NT2/D1 (cell line): Measurements from ENCODE around the gene ME2.
"Not testable (repeated sequence)": the region's sequence is repeated elsewhere in the genome, so short reads cannot be mapped to it uniquely, and the experiment has no call there.

ENCODE experiments used
- DNase-seq: peaks from one replicate; pipeline ENCODE4 v3.0.0-alpha.2; 2011; ENCODE audit warnings: low read depth, low spot score
- H3K27me3 ChIP-seq: 2 replicates; pipeline ENCODE4 v1.6.0; 2011; ENCODE audit warnings: mild to moderate bottlenecking; ENCODE audit not compliant: insufficient read length, insufficient read depth
- H3K36me3 ChIP-seq: 2 replicates; pipeline ENCODE4 v1.6.1; 2011; ENCODE audit warnings: mild to moderate bottlenecking, low read length, mixed read lengths; ENCODE audit not compliant: insufficient read depth, insufficient read length
- H3K4me1 ChIP-seq: 2 replicates; pipeline ENCODE4 v1.5.1; 2011; ENCODE audit not compliant: insufficient read depth, insufficient read length
- H3K4me3 ChIP-seq: 2 replicates; pipeline ENCODE4 v1.5.1; 2011; ENCODE audit warnings: low read depth; ENCODE audit not compliant: insufficient read length
- H3K9ac ChIP-seq: 2 replicates; pipeline ENCODE4 v1.6.0; 2011; ENCODE audit warnings: low read depth; ENCODE audit not compliant: insufficient read length
- H3K9me3 ChIP-seq: 2 replicates; pipeline ENCODE4 v1.5.1; 2011; ENCODE audit warnings: mild to moderate bottlenecking, low read length; ENCODE audit not compliant: insufficient read depth
- SUZ12 ChIP-seq: IDR thresholded peaks from 2 replicates; pipeline ENCODE4 v1.6.1; 2011; ENCODE audit not compliant: insufficient read length, insufficient read depth; ENCODE audit errors: extremely low read depth
- YY1 ChIP-seq: IDR thresholded peaks from 2 replicates; pipeline ENCODE4 v1.6.1; 2011; ENCODE audit not compliant: insufficient read length, insufficient read depth
- ZNF274 ChIP-seq: IDR thresholded peaks from 2 replicates; pipeline ENCODE4 v1.6.1; 2011; ENCODE audit warnings: mild to moderate bottlenecking, low read depth, low read length

Gene ME2

GRCh38 chr18:50850307-50851065, 28.4 kb upstream of the ME2 start:
- Histone ChIP-seq H3K4me1 (peaks cover 8% of the 10 kb centered on the region), H3K4me3 (no peak overlapping the region), H3K9me3 (no peaks in the 10 kb centered on the region), H3K9ac (no peak overlapping the region), H3K36me3 (no peaks in the 10 kb centered on the region), H3K27me3 (no peaks in the 10 kb centered on the region)
- no peak for DNase-seq
- no peak for TF ChIP-seq ZNF274
- TF ChIP-seq SUZ12, result no peak
- TF ChIP-seq YY1, result no peak

DNA sequence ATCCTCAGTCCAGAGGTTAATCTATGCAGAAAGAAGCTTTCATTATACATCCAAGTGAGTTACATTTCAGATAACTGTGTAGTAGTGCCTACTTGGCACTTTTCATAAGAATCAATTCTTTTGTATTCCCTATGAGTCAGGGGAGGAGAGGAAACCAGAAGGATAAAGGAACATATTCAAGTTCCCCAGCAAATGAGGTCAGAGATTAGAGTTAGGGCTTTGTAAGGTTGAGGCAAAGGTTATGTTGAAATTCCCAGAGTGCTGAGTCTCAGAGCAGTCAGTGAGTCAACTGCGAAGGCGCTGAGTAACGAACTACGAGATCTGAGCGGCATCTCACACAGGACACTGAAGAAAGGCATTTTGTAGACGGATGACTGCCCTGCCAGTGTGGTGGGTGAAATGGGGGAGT, 25.1 kb upstream of the ME2 start:
- DNase-seq, result no peak
- no peaks in the 10 kb centered on the region for H3K27me3 ChIP-seq

DNA sequence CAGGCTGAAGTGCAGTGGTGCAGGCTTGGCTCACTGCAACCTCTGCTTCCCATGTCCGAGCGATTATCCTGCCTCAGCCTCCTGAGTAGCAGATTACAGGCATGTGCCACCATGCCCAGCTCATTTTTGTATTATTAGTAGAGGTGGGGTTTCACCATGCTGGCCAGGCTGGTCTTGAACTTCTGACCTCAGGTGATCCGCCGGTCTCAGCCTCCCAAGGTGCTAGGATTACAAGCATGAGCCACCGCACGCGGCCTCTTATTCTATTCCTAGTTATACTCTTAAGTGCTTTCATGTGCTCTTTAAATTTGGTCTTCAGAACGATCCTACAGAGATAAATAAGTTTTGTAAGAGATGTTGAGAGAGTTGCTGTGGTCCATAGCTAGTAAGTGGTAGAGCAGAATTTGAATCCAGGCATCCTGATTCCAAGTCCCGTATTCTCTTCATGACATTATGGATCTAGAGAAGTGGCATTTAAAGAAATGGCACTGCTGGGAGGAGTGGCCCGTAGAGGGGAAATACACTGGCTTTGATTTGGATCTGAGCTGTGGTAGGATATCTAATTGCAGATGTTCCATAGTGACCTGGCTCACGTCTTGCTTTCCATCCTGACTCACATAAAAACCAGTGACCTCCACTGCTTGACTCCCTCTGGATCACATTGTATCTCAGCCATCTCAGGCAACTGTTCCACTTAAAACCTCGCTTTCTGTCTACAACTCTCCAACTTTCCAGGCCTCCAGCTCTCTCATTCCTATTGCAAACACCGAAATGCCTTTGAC, 22.8 kb upstream of the ME2 start:
- no peak for DNase-seq
- Histone ChIP-seq H3K4me1 (peaks cover 8% of the 10 kb centered on the region), H3K9me3 (no peaks in the 10 kb centered on the region), H3K36me3 (no peaks in the 10 kb centered on the region), H3K9ac (no peak overlapping the region), H3K4me3 (no peak overlapping the region), H3K27me3 (no peaks in the 10 kb centered on the region)
- TF ChIP-seq ZNF274, result no peak
- no peak for TF ChIP-seq YY1
- no peak for TF ChIP-seq SUZ12

More for the DNA sequence above, 25.1 kb upstream of the ME2 start:
- TF ChIP-seq SUZ12, result no peak
- no peak for TF ChIP-seq ZNF274
- TF ChIP-seq YY1, result no peak
- no peaks in the 10 kb centered on the region for H3K9me3 ChIP-seq
- no peak overlapping the region for H3K4me3 ChIP-seq
- H3K4me1 ChIP-seq, result peaks cover 8% of the 10 kb centered on the region
- H3K9ac ChIP-seq, result no peak overlapping the region
- H3K36me3 ChIP-seq, result no peaks in the 10 kb centered on the region

DNA sequence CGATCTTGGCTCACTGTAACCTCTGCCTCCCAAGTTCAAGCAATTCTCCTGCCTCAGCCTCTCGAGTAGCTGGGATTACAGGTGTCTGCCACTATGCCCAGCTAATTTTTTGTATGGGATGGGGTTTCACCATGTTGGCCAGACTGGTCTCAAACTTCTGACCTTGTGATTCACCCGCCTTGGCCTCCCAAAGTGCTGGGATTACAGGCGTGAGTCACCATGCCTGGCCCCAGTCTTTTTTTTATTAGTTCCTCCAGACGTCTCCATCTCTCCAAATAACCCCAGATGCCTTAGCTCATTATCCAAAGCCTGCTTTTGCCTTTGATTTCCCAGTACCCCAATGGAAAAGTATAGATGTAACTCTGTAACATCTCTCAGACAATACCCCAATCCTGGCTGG, 21.8 kb upstream of the ME2 start:
- not testable (repeated sequence) for H3K4me1 ChIP-seq, H3K9me3 ChIP-seq, H3K4me3 ChIP-seq, H3K36me3 ChIP-seq, DNase-seq, H3K27me3 ChIP-seq, H3K9ac ChIP-seq

DNA sequence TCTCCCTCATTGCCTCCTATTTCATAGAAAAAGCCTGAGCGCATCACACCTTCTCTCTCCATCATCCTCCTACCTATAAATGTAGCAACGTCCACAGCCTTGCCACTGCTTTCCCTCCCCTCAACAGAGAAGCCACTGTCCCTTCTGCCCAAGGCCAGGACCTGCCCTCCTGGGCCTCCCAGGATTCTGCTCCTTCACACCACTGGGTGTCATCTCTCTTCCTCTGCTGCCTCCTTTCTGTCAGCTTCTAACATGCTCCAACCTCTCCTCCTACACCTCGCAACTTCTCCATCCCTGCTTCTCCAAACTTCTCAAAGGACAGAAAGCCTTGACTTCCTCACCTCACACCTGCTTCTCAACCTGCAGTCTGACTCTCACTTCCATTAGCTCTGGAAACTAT, 21.2 kb upstream of the ME2 start:
- H3K9me3 ChIP-seq, result no peaks in the 10 kb centered on the region
- no peak for DNase-seq
- H3K4me3 ChIP-seq, result no peak overlapping the region
- no peak overlapping the region for H3K9ac ChIP-seq
- no peak for TF ChIP-seq ZNF274
- no peak for TF ChIP-seq YY1
- TF ChIP-seq SUZ12, result no peak
- no peaks in the 10 kb centered on the region for H3K36me3 ChIP-seq
- no peaks in the 10 kb centered on the region for H3K27me3 ChIP-seq
- H3K4me1 ChIP-seq, result peaks cover 8% of the 10 kb centered on the region

GRCh38 chr18:50859793-50860555, 18.9 kb upstream of the ME2 start:
- DNase-seq, result no peak
- Histone ChIP-seq H3K36me3 (no peaks in the 10 kb centered on the region), H3K9ac (no peak overlapping the region), H3K9me3 (no peaks in the 10 kb centered on the region), H3K4me1 (no peaks in the 10 kb centered on the region), H3K27me3 (no peaks in the 10 kb centered on the region), H3K4me3 (no peak overlapping the region)
- no peak for TF ChIP-seq YY1
- no peak for TF ChIP-seq ZNF274
- no peak for TF ChIP-seq SUZ12

- Histone ChIP-seq H3K4me1 (no peaks in the 10 kb centered on the region), H3K4me3 (no peak overlapping the region), H3K9me3 (no peaks in the 10 kb centered on the region), H3K27me3 (no peaks in the 10 kb centered on the region), H3K36me3 (no peaks in the 10 kb centered on the region), H3K9ac (no peak overlapping the region)
- no peak for TF ChIP-seq SUZ12
- no peak for TF ChIP-seq ZNF274
- no peak for TF ChIP-seq YY1
- no peak for DNase-seq
Observed at GRCh38 chr18:50861617-50862016, 17.3 kb upstream of the ME2 start.
